ENCODE results near the gene CADPS2. TPM values are rescaled to one million over a fixed set of nuclear protein-coding genes. Genes with fewer than 3 reads are reported as not detected.

The CADPS2 gene
- total RNA-seq, 1 donor from 2014 or later, result 8.7 TPM

DNA sequence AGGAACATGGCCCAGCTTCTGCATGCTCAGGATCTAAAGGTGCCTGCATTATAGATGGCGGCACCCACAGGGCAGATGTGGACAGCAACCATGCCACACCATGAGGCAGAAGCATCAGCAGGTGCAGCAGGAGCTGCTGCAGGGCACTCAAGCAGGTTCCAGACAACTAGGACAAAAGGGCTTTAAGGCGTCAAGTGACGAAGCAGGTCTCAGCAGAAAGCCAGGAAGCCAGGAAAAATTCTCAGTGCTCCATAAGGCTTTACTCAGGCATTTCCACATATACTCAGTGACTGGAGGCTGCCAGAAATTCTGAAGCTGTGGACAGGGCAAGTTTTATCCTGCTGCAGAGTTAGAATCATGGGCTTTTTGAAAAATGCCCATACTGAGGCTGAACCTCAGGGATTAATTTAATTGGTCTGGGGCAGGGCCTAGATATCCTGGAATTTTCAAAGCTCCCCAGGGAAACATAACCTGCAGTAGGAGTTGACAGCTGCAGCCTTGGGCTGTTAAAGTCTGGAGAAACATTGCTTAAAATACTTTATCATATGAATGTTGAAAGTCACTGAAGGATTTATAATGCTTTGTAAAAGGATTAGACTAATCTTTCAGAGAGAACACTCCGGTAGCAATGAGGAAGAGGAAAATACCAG, 115.4 kb downstream of the CADPS2 start:
- DNase-seq (ENCODE audit: low read depth), result no peak

DNA sequence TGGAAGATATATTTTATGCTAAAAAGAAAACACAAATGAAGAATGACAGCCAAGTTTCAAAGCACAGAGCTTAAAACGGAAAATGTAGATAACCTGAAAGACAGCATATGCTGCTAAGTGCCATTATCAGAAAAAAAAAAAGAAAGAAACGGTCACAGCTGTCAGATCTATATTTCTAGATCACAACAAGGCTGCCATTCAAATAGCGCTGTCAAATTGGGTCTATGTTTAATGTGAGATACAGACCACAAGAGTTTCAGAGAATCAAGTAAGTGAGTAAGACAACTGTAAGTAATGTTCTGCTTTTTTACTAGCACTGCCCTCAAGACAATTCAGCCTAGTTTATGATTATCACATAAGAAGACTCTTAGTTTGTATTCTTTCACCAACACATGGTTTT, 117.4 kb downstream of the CADPS2 start:
- DNase-seq (ENCODE audit: low read depth), result no peak

- no peak for DNase-seq (ENCODE audit: low read depth)
Observed at GRCh38 chr7:122767339-122767738, 118.9 kb downstream of the CADPS2 start.

DNA sequence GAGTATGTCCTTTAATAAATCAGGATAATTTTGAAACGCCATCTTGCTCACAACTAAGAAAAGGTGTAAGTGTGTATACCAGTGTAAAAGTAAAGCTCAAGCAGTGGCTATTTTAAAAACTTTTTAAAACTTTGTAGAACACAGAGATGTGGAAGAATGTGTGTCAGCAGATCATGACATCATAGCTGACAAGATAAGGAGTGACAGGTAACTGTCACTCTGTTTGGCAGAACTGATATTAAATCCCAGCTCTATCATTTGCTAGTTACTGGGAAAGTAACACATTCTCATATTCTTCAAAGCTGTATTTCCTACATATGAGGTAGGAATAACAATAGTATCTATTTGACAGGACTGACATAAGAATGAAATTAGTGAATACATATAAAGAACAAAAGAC, 119.7 kb downstream of the CADPS2 start:
- no peak for DNase-seq (ENCODE audit: low read depth)

GRCh38 chr7:122764902-122765301, 121.4 kb downstream of the CADPS2 start:
- no peak for DNase-seq (ENCODE audit: low read depth)

GRCh38 chr7:122764020-122764419, 122.2 kb downstream of the CADPS2 start:
- DNase-seq (ENCODE audit: low read depth), result no peak

GRCh38 chr7:122762071-122762470, 124.2 kb downstream of the CADPS2 start:
- no peak for DNase-seq (ENCODE audit: low read depth)

- no peak for DNase-seq (ENCODE audit: low read depth)
Observed at GRCh38 chr7:122758501-122758900, 127.8 kb downstream of the CADPS2 start.

DNA sequence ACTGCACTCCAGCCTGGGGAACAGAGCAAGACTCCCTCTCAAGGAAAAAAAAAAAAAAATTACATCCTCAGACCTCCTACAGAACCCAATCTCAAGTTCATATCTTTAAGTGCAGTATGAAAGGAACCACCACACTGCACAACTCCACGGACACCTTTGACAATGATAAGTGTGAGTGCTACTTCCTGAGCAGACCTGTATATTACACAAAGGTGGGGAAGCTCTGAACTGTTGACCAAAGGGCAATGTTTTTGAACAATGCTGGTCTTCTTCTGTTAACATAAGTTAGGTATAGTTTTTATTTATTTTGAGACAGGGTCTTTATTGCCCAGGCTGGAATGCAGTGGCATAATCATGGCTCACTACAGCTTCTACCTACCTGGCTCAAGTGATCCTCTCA, 129.4 kb downstream of the CADPS2 start:
- no peak for DNase-seq (ENCODE audit: low read depth)

- no peak for DNase-seq (ENCODE audit: low read depth)
Observed at GRCh38 chr7:122755696-122756095, 130.6 kb downstream of the CADPS2 start.

DNA sequence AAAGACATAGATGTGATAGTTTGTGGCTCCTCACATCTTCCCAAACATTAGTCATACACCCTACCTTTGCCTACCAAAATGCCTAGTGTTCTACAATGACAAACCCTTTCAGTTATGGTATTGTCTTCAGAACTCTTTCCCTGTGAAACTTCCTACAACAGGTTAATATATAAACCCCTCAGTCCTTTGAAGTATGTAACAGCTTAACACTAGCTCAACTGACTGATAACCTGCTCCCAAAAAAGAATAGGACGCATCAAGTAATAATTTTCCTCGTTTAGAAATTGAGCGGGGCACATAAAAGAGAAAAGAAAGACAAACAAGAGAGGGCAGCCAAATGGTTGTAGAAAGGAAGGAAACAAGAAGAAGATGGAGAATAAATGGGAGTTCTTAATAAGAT, 133.7 kb downstream of the CADPS2 start:
- peak; percentile 37 for DNase-seq (ENCODE audit: low read depth)

GRCh38 chr7:122750389-122750788, 135.9 kb downstream of the CADPS2 start:
- no peak for DNase-seq (ENCODE audit: low read depth)

- DNase-seq (ENCODE audit: low read depth), result no peak
Observed at GRCh38 chr7:122748195-122748594, 138.1 kb downstream of the CADPS2 start.

DNA sequence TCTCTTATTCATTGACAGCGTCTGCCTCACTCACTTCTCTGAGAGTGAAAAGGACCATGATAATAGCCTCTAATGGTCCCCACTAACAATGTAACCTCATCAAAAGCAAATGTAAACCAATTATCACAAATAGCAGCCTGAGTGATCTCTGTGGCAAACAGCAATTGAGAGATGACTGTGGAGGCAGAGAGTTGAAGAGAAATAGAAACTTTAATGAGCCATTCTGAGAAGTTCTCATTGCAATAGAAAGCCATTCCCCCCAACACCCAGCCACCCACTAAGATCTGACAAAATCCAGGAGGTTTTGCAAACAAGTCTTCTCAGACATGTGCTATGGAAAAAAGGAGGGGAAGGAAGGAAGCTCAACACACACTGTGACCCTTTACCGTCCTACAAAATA, 139.3 kb downstream of the CADPS2 start:
- DNase-seq (ENCODE audit: low read depth), result no peak

- DNase-seq (ENCODE audit: low read depth), result no peak
Observed at GRCh38 chr7:122743211-122743610, 143.0 kb downstream of the CADPS2 start.

DNA sequence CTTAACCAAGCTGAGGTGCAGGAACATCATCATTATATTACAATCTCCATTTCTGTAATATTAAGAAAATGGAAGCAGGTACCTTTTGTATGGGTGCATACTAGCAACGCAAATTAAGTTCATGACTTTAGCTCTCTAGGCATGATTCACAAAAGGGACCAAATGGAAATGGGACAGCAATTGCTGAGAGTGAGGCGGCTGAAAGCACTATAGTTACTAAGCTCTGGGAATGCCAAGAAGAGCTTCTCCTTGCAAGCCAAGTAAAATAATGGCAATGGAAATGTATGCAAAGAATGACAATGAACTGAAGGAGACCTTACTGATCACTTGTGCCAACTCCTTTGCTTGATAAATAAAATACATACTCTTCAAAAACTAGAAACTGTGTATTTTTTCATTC, 147.3 kb downstream of the CADPS2 start:
- no peak for DNase-seq (ENCODE audit: low read depth)

DNA sequence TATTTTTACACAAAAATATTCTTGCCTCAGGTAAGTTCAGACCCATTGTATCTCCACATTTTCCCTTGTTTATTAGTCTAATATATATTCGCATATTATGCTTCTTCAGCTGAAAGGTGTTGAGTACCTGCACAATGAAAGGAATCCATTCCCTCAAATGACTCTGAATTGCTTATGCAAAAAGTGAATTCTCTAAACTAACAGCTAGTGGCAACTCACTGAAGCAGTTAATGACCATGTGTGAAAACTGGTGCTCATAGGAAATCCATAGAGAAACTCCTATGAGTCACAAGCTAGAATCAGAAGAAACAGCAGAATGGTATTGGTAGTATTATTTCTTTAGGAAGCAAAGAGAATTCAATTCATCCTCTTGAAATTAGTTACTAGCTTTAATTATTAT, 150.1 kb downstream of the CADPS2 start:
- peak; percentile 67 for DNase-seq (ENCODE audit: low read depth)

- DNase-seq (ENCODE audit: low read depth), result no peak
Observed at GRCh38 chr7:122727759-122728158, 158.5 kb downstream of the CADPS2 start.

GRCh38 chr7:122727354-122727753, 158.9 kb downstream of the CADPS2 start:
- DNase-seq (ENCODE audit: low read depth), result no peak

DNA sequence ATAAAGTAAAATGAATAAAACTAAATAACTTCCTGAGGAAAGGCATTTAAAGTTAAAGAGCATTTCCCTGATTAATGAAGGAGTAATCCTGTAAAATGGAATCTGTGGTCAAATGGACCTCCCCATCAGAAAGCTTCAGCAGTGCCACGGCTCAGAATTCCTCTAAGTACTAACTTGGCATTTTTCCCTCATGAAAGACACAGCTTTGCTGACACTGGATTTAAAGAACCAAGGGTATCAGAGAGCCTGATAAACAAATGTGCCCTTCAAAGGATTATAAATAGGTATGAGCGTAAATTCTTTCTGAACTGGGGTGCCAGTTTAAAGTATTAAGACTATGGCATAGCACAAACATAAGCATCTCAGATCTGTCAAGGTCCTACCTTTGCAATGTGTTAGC, 159.4 kb downstream of the CADPS2 start:
- no peak for DNase-seq (ENCODE audit: low read depth)

DNA sequence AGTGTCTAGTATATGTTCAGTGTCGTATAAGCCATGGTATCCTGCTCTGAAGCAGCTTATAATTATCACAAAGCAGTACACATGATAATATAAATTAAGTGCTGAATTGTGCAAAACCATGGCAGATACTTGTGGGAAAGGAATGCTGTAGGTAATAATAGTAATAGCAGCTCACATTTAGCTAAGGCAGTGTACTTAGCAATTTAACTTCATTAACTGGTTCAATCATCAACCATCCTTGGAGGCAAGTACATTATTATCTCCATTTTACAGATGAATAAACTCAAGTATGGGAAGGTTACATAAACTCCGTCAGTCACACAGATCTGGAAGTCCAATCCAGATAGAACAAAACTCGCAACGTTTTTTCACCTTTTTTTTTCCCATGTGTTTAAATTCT, 161.9 kb downstream of the CADPS2 start:
- DNase-seq (ENCODE audit: low read depth), result peak; percentile 59

GRCh38 chr7:122719010-122719578, 167.2 kb downstream of the CADPS2 start:
- no peak for DNase-seq (ENCODE audit: low read depth)

DNA sequence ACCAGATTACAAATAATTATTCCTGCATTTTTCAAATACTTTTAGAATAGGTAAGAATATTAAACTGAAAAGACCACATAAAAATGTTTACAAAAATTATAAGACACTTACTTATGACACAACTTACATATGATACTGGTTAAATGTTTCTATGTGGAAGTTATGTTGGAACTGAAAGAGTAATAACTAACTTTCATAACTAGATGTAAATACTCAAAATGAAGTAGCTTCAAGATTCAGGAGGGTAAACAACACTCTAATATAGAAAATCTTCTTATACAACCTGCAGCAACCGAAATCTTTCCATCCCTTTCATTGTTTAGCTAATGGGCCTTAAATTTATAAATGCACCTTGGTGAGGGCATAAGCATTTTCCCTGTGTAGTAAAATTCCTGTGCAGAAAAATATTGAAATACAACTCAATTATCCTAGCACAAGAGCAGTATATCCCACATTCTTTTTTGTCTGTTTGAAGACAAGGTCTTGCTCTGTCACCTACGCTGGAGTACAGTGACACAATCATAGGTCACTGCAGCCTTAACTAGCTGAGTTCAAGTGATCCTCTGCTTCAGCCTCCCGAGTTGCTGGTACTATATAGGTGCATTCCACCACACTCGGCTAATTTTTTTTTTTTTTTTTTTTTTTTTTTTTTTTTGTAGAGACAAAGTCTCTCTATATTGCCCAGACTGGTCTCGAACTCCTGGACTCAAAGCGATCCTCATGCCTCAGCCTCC, 168.7 kb downstream of the CADPS2 start:
- no peak for DNase-seq (ENCODE audit: low read depth)

All from renal cortical epithelial cell (primary cell).